COLO668 (cell line): ENCODE measurements around the gene STX16.

ENCODE experiments used
- DNase-seq: peaks from one replicate; lab custom pipeline; 2025; ENCODE audit not compliant: unreplicated experiment; lab: John Stamatoyannopoulos, UW

STX16 gene

GRCh38 chr20:58652606-58653294 is 1.7 kb downstream of the STX16 start:
- DNase-seq = no peak

- no peak for DNase-seq
These were observed 3.3 kb downstream of the STX16 start for GRCh38 chr20:58654337-58654736.

GRCh38 chr20:58655328-58656107 is 4.4 kb downstream of the STX16 start:
- DNase-seq = no peak

- DNase-seq = no peak
These were observed 5.7 kb downstream of the STX16 start for GRCh38 chr20:58656831-58657230.

GRCh38 chr20:58657262-58657661 is 6.2 kb downstream of the STX16 start:
- DNase-seq = no peak

GRCh38 chr20:58657986-58658385 is 6.9 kb downstream of the STX16 start:
- DNase-seq = no peak

GRCh38 chr20:58658760-58659159 is 7.7 kb downstream of the STX16 start:
- DNase-seq = no peak

GRCh38 chr20:58659841-58660240 is 8.8 kb downstream of the STX16 start:
- peak; percentile 34 for DNase-seq

GRCh38 chr20:58660855-58661597 is 9.9 kb downstream of the STX16 start:
- DNase-seq = no peak

GRCh38 chr20:58661598-58662473 is 10.8 kb downstream of the STX16 start:
- DNase-seq = no peak

- DNase-seq = no peak
These were observed 13.2 kb downstream of the STX16 start for GRCh38 chr20:58664331-58664730.

- peak; percentile 20 for DNase-seq
These were observed 13.8 kb downstream of the STX16 start for GRCh38 chr20:58664883-58665282.

GRCh38 chr20:58665606-58666005 is 14.5 kb downstream of the STX16 start:
- peak; percentile 33 for DNase-seq

- DNase-seq = no peak
These were observed 15.6 kb downstream of the STX16 start for GRCh38 chr20:58666702-58667101.

GRCh38 chr20:58667975-58668374 is 16.9 kb downstream of the STX16 start:
- no peak for DNase-seq

- DNase-seq = no peak
These were observed 17.8 kb downstream of the STX16 start for GRCh38 chr20:58668901-58669286.

- DNase-seq = no peak
These were observed 18.4 kb downstream of the STX16 start for GRCh38 chr20:58669287-58670006.

GRCh38 chr20:58670102-58670501 is 19.0 kb downstream of the STX16 start:
- DNase-seq = no peak

- no peak for DNase-seq
These were observed 19.6 kb downstream of the STX16 start for GRCh38 chr20:58670659-58671058.

GRCh38 chr20:58673119-58673518 is 22.0 kb downstream of the STX16 start:
- no peak for DNase-seq
